ENCODE data around the gene MAMSTR.

MAMSTR gene

GRCh38 chr19:48751845-48752495 lies 32.4 kb upstream of the MAMSTR start:
- Mint-ChIP-seq H3K4me1 (peaks cover 16 to 21% of the 10 kb centered on the region in 2 donors), H3K9me3 (no peaks in the 10 kb centered on the region), H3K27ac (no peak overlapping the region), H3K4me3 (peak overlapping the region; percentile 37 to 68), H3K36me3 (no peaks in the 10 kb centered on the region), H3K27me3 (peaks cover 42 to 78% of the 10 kb centered on the region in 2 donors)
- DNase-seq, result no peak
- peak in 1 of 2 donors; percentile 12 for ATAC-seq (replicated peaks)

- H3K4me1 Mint-ChIP-seq, result peaks cover 16 to 29% of the 10 kb centered on the region in 2 donors
- H3K4me3 Mint-ChIP-seq, result peak overlapping the region in 1 of 2 donors; percentile 20
- DNase-seq, result no peak
- peaks cover 4% of the 10 kb centered on the region in 2 donors for H3K9me3 Mint-ChIP-seq
- H3K27ac Mint-ChIP-seq, result peak overlapping the region; percentile 3
- H3K36me3 Mint-ChIP-seq, result peaks cover 3 to 5% of the 10 kb centered on the region in 2 donors
- H3K27me3 Mint-ChIP-seq, result peaks cover 47 to 75% of the 10 kb centered on the region in 2 donors
- ATAC-seq (replicated peaks), result no peak
Observed at GRCh38 chr19:48750771-48751504, 31.4 kb upstream of the MAMSTR start.

GRCh38 chr19:48750351-48750750 lies 30.8 kb upstream of the MAMSTR start:
- DNase-seq (no peak), ATAC-seq (replicated peaks) (no peak)
- H3K4me3 Mint-ChIP-seq, result no peak overlapping the region
- no peak overlapping the region for H3K27ac Mint-ChIP-seq
- peaks cover 4 to 5% of the 10 kb centered on the region in 2 donors for H3K9me3 Mint-ChIP-seq
- H3K36me3 Mint-ChIP-seq, result peaks cover 3 to 5% of the 10 kb centered on the region in 2 donors
- H3K27me3 Mint-ChIP-seq, result peaks cover 53 to 75% of the 10 kb centered on the region in 2 donors
- H3K4me1 Mint-ChIP-seq, result peaks cover 18 to 29% of the 10 kb centered on the region in 2 donors

- Mint-ChIP-seq H3K27ac (no peak overlapping the region), H3K4me1 (peaks cover 18 to 29% of the 10 kb centered on the region in 2 donors), H3K4me3 (no peak overlapping the region), H3K36me3 (peaks cover 3 to 5% of the 10 kb centered on the region in 2 donors), H3K27me3 (peaks cover 46 to 70% of the 10 kb centered on the region in 2 donors), H3K9me3 (peaks cover 4 to 5% of the 10 kb centered on the region in 2 donors)
- no peak for DNase-seq
- no peak for ATAC-seq (replicated peaks)
Observed at GRCh38 chr19:48749571-48750198, 30.2 kb upstream of the MAMSTR start.

GRCh38 chr19:48746738-48747575 lies 27.4 kb upstream of the MAMSTR start, which contains the start of gene IZUMO1:
Gene IZUMO1, minus strand, starts transcription at chr19:48746909. Its CDS starts 1,050 bp downstream, at chr19:48745859.
- ATAC-seq (replicated peaks) (peak; percentile 84 to 90), DNase-seq (peak; percentile 52)
- H3K27me3 Mint-ChIP-seq, result peaks cover 38 to 50% of the 10 kb centered on the region in 2 donors
- H3K36me3 Mint-ChIP-seq, result peaks cover 3 to 5% of the 10 kb centered on the region in 2 donors
- peaks cover 4 to 5% of the 10 kb centered on the region in 2 donors for H3K9me3 Mint-ChIP-seq
- H3K27ac Mint-ChIP-seq, result peak within 1 kb of the TSS; percentile 65
- peaks cover 12 to 13% of the 10 kb centered on the region in 2 donors for H3K4me1 Mint-ChIP-seq
- H3K4me3 Mint-ChIP-seq, result peak within 1 kb of the TSS; percentile 44 to 62

GRCh38 chr19:48746110-48746509 lies 26.6 kb upstream of the MAMSTR start:
- peaks cover 41 to 52% of the 10 kb centered on the region in 2 donors for H3K27me3 Mint-ChIP-seq
- H3K4me3 Mint-ChIP-seq, result peak overlapping the region in 1 of 2 donors; percentile 44
- H3K27ac Mint-ChIP-seq, result no peak overlapping the region
- peaks cover 4 to 5% of the 10 kb centered on the region in 2 donors for H3K9me3 Mint-ChIP-seq
- peaks cover 13 to 15% of the 10 kb centered on the region in 2 donors for H3K4me1 Mint-ChIP-seq
- peaks cover 3 to 5% of the 10 kb centered on the region in 2 donors for H3K36me3 Mint-ChIP-seq
- ATAC-seq (replicated peaks) (no peak), DNase-seq (no peak)

GRCh38 chr19:48745208-48745995 lies 25.9 kb upstream of the MAMSTR start:
- Mint-ChIP-seq H3K27ac (no peak overlapping the region), H3K27me3 (peaks cover 40 to 51% of the 10 kb centered on the region in 2 donors), H3K36me3 (peaks cover 4 to 5% of the 10 kb centered on the region in 2 donors), H3K4me3 (no peak overlapping the region), H3K9me3 (peaks cover 4 to 5% of the 10 kb centered on the region in 2 donors), H3K4me1 (peaks cover 13 to 16% of the 10 kb centered on the region in 2 donors)
- DNase-seq (no peak), ATAC-seq (replicated peaks) (peak; percentile 72 to 78)

- H3K27me3 Mint-ChIP-seq, result peaks cover 42 to 44% of the 10 kb centered on the region in 2 donors
Observed at GRCh38 chr19:48742096-48742495, 22.6 kb upstream of the MAMSTR start.

GRCh38 chr19:48741129-48741999 lies 21.8 kb upstream of the MAMSTR start:
- DNase-seq (no peak), ATAC-seq (replicated peaks) (no peak)
- H3K27ac Mint-ChIP-seq, result no peak overlapping the region
- H3K4me1 Mint-ChIP-seq, result peaks cover 18 to 20% of the 10 kb centered on the region in 2 donors
- peaks cover 4% of the 10 kb centered on the region in 2 donors for H3K36me3 Mint-ChIP-seq
- no peak overlapping the region for H3K4me3 Mint-ChIP-seq
- H3K27me3 Mint-ChIP-seq, result peaks cover 40 to 41% of the 10 kb centered on the region in 2 donors
- peaks cover 4 to 6% of the 10 kb centered on the region in 2 donors for H3K9me3 Mint-ChIP-seq

More at GRCh38 chr19:48742096-48742495, 22.6 kb upstream of the MAMSTR start:
- H3K4me1 Mint-ChIP-seq, result peaks cover 21 to 23% of the 10 kb centered on the region in 2 donors
- peaks cover 4 to 5% of the 10 kb centered on the region in 2 donors for H3K36me3 Mint-ChIP-seq
- H3K9me3 Mint-ChIP-seq, result peaks cover 4 to 7% of the 10 kb centered on the region in 2 donors
- no peak overlapping the region for H3K4me3 Mint-ChIP-seq
- no peak for ATAC-seq (replicated peaks)
- H3K27ac Mint-ChIP-seq, result no peak overlapping the region
- no peak for DNase-seq

- peaks cover 14 to 18% of the 10 kb centered on the region in 2 donors for H3K4me1 Mint-ChIP-seq
- peaks cover 0 to 1% of the 10 kb centered on the region in 2 donors for H3K36me3 Mint-ChIP-seq
- peaks cover 30 to 31% of the 10 kb centered on the region in 2 donors for H3K27me3 Mint-ChIP-seq
- H3K9me3 Mint-ChIP-seq, result peaks cover 0 to 2% of the 10 kb centered on the region in 2 donors
- no peak within 1 kb of the TSS for H3K27ac Mint-ChIP-seq
- peak within 1 kb of the TSS; percentile 40 to 55 for H3K4me3 Mint-ChIP-seq
- DNase-seq, result no peak
- no peak for ATAC-seq (replicated peaks)
Observed at GRCh38 chr19:48740164-48740972, 20.8 kb upstream of the MAMSTR start, which contains the start of gene RASIP1. Gene RASIP1, minus strand, starts transcription at chr19:48740610. Its CDS starts 328 bp downstream, at chr19:48740282.

- Mint-ChIP-seq H3K9me3 (peaks cover 0 to 2% of the 10 kb centered on the region in 2 donors), H3K27ac (no peak overlapping the region), H3K4me1 (peaks cover 14 to 18% of the 10 kb centered on the region in 2 donors), H3K4me3 (peak overlapping the region; percentile 40 to 55), H3K27me3 (peaks cover 28 to 31% of the 10 kb centered on the region in 2 donors), H3K36me3 (peaks cover 0 to 1% of the 10 kb centered on the region in 2 donors)
- DNase-seq (no peak), ATAC-seq (replicated peaks) (no peak)
Observed at GRCh38 chr19:48739404-48740163, 20.1 kb upstream of the MAMSTR start.
